ENCODE data around the gene KLHL3.
A peak's percentile ranks its signal among the peaks of the same experiment; 100 is the strongest.

KLHL3 gene

GRCh38 chr5:137630216-137630971, 105.5 kb downstream of the KLHL3 start:
- DNase-seq = no peak

GRCh38 chr5:137629646-137630045, 106.2 kb downstream of the KLHL3 start:
- DNase-seq = no peak

GRCh38 chr5:137627706-137628105, 108.2 kb downstream of the KLHL3 start:
- DNase-seq = no peak

GRCh38 chr5:137627293-137627692, 108.6 kb downstream of the KLHL3 start:
- no peak for DNase-seq

- no peak for DNase-seq
Observed at GRCh38 chr5:137624786-137625349, 111.0 kb downstream of the KLHL3 start.

- DNase-seq = peak; percentile 46
Observed at GRCh38 chr5:137622850-137623249, 113.0 kb downstream of the KLHL3 start.

GRCh38 chr5:137621861-137622823, 113.7 kb downstream of the KLHL3 start:
- no peak for DNase-seq

- DNase-seq = no peak
Observed at GRCh38 chr5:137621306-137621705, 114.6 kb downstream of the KLHL3 start.

GRCh38 chr5:137619191-137619870, 116.6 kb downstream of the KLHL3 start:
- no peak for DNase-seq

GRCh38 chr5:137618476-137618875, 117.4 kb downstream of the KLHL3 start:
- DNase-seq = no peak

- no peak for DNase-seq
Observed at GRCh38 chr5:137617528-137618205, 118.2 kb downstream of the KLHL3 start.

- no peak for DNase-seq
Observed at GRCh38 chr5:137616046-137616445, 119.8 kb downstream of the KLHL3 start.

- DNase-seq = no peak
Observed at GRCh38 chr5:137615171-137615775, 120.6 kb downstream of the KLHL3 start.

- no peak for DNase-seq
Observed at GRCh38 chr5:137613554-137614265, 122.2 kb downstream of the KLHL3 start.

GRCh38 chr5:137612576-137612975, 123.3 kb downstream of the KLHL3 start:
- DNase-seq = no peak

GRCh38 chr5:137611794-137612435, 124.0 kb downstream of the KLHL3 start:
- no peak for DNase-seq

- no peak for DNase-seq
Observed at GRCh38 chr5:137611011-137611580, 124.8 kb downstream of the KLHL3 start.

- DNase-seq = no peak
Observed at GRCh38 chr5:137610598-137610997, 125.3 kb downstream of the KLHL3 start.

GRCh38 chr5:137609127-137609526, 126.8 kb downstream of the KLHL3 start:
- DNase-seq = no peak

GRCh38 chr5:137607771-137608170, 128.1 kb downstream of the KLHL3 start:
- DNase-seq = no peak

Data from CD4-positive, alpha-beta T cell treated with Interleukin-15 for 1 hour (primary cell).